HepG2 (cell line): ENCODE data around the gene LDLRAP1. TPM values are rescaled to one million over a fixed set of nuclear protein-coding genes. Genes with fewer than 3 reads are reported as not detected.
A peak's percentile ranks its signal among the peaks of the same experiment; 100 is the strongest.

Experiments used
- ARNTL ChIP-seq: sonication (generic); formaldehyde crosslinking; IDR thresholded peaks from 2 replicates; pipeline ENCODE4 v1.4.0; 2020; ENCODE audit warnings: mild to moderate bottlenecking, missing genetic modification reagents
- ATRX ChIP-seq: sonication (generic); formaldehyde crosslinking; IDR thresholded peaks from 2 replicates; pipeline ENCODE4 v1.4.0; 2020; ENCODE audit warnings: missing genetic modification reagents, borderline replicate concordance
- CC2D1A ChIP-seq: sonication (generic); formaldehyde crosslinking; IDR thresholded peaks from 2 replicates; pipeline ENCODE4 v1.8.1; 2023; ENCODE audit warnings: mild to moderate bottlenecking, missing genetic modification reagents
- ELF4 ChIP-seq: sonication (generic); formaldehyde crosslinking; IDR thresholded peaks from 2 replicates; pipeline ENCODE4 v1.5.0; 2020; ENCODE audit warnings: missing genetic modification reagents, mild to moderate bottlenecking, moderate library complexity, borderline replicate concordance
- JARID2 ChIP-seq: sonication (generic); formaldehyde crosslinking; IDR thresholded peaks from 2 replicates; pipeline ENCODE4 v1.8.1; 2023; ENCODE audit warnings: missing genetic modification reagents, inconsistent platforms; ENCODE audit not compliant: insufficient replicate concordance
- KLF11 ChIP-seq: IDR thresholded peaks from 2 replicates; pipeline ENCODE4 v1.6.1; 2016; ENCODE audit warnings: missing compliant biosample characterization
- MTERF4 ChIP-seq: sonication (generic); formaldehyde crosslinking; IDR thresholded peaks from 2 replicates; pipeline ENCODE4 v1.8.0; 2023; ENCODE audit warnings: mild to moderate bottlenecking, missing genetic modification reagents
- PRDM4 ChIP-seq: sonication (generic); formaldehyde crosslinking; IDR thresholded peaks from 2 replicates; pipeline ENCODE4 v1.9.0; 2021; ENCODE audit warnings: missing genetic modification reagents, borderline replicate concordance
- PREB ChIP-seq: sonication (generic); formaldehyde crosslinking; IDR thresholded peaks from 2 replicates; pipeline ENCODE4 v1.4.0; 2020; ENCODE audit warnings: missing genetic modification reagents
- SP2 ChIP-seq: sonication (generic); formaldehyde crosslinking; IDR thresholded peaks from 2 replicates; pipeline ENCODE4 v1.5.1; 2020; ENCODE audit warnings: mild to moderate bottlenecking, missing genetic modification reagents
- STAT5B ChIP-seq: sonication (generic); formaldehyde crosslinking; IDR thresholded peaks from 2 replicates; pipeline ENCODE4 v1.4.0; 2020; ENCODE audit warnings: missing genetic modification reagents
- ZBTB21 ChIP-seq: sonication (generic); formaldehyde crosslinking; IDR thresholded peaks from 2 replicates; pipeline ENCODE4 v1.4.0; 2020; ENCODE audit warnings: missing genetic modification reagents
- ZFP90 ChIP-seq: sonication (generic); formaldehyde crosslinking; IDR thresholded peaks from 2 replicates; pipeline ENCODE4 v1.8.0; 2022; ENCODE audit warnings: missing genetic modification reagents, mild to moderate bottlenecking, inconsistent platforms, borderline replicate concordance
- ZMYM2 ChIP-seq: sonication (generic); formaldehyde crosslinking; IDR thresholded peaks from 2 replicates; pipeline ENCODE4 v1.8.0; 2022; ENCODE audit warnings: mild to moderate bottlenecking, missing genetic modification reagents
- ZNF17 ChIP-seq: sonication (generic); formaldehyde crosslinking; IDR thresholded peaks from 2 replicates; pipeline ENCODE4 v1.5.0; 2020; ENCODE audit warnings: mild to moderate bottlenecking, missing genetic modification reagents
- ZNF232 ChIP-seq: sonication (generic); formaldehyde crosslinking; IDR thresholded peaks from 2 replicates; pipeline ENCODE4 v1.4.0; 2020; ENCODE audit warnings: missing genetic modification reagents, borderline replicate concordance
- ZNF451 ChIP-seq: sonication (generic); formaldehyde crosslinking; IDR thresholded peaks from 2 replicates; pipeline ENCODE4 v1.5.0; 2020; ENCODE audit warnings: mild to moderate bottlenecking, missing genetic modification reagents
- ZNF564 ChIP-seq: sonication (generic); formaldehyde crosslinking; IDR thresholded peaks from 2 replicates; pipeline ENCODE4 v1.8.1; 2023; ENCODE audit warnings: mild to moderate bottlenecking, missing genetic modification reagents
- ZNF607 ChIP-seq: sonication (generic); formaldehyde crosslinking; IDR thresholded peaks from 2 replicates; pipeline ENCODE4 v1.5.1; 2020; ENCODE audit warnings: missing genetic modification reagents, mild to moderate bottlenecking, borderline replicate concordance
- polyA plus RNA-seq, 8 experiments: library from polyadenylated mRNA; depleted of rRNA in 3 of 8; stranded (reverse) in 7 of 8; unstranded in 1 of 8; fragments of >200 nt; fragmentation: Illumina TruSeq in 4 of 8; extraction: Trizol in 4 of 8; gene quantifications; 2 replicates each; pipeline versions ENCODE4 v1.2.1 to v1.2.3, GENCODE V29; 2011 to 2016; ENCODE audit warnings: low read depth in 4 of 8, missing spikeins in 1 of 8, mixed read lengths in 1 of 8; ENCODE audit not compliant: insufficient read depth in 1 of 8
- total RNA-seq, 5 experiments: library from RNA; depleted of rRNA; stranded (reverse); fragments of >200 nt; fragmentation: Illumina TruSeq; extraction: Trizol; gene quantifications; 2 replicates each; pipeline ENCODE4 v1.2.3, GENCODE V29; 2016; ENCODE audit warnings: low read depth in 1 of 5
- TF ChIP-seq, protein P1 (sequence below): IDR thresholded peaks from 2 replicates; pipeline ENCODE4 v1.6.1; 2012; ENCODE audit warnings: low read length, improper control_type of control experiment

LDLRAP1 gene
- total and polyA plus RNA-seq, 2 of the 13 experiments (the other 11 are each of a cell fraction or from before 2014, with no cell fraction given), result 7.2 to 12.1 TPM

DNA sequence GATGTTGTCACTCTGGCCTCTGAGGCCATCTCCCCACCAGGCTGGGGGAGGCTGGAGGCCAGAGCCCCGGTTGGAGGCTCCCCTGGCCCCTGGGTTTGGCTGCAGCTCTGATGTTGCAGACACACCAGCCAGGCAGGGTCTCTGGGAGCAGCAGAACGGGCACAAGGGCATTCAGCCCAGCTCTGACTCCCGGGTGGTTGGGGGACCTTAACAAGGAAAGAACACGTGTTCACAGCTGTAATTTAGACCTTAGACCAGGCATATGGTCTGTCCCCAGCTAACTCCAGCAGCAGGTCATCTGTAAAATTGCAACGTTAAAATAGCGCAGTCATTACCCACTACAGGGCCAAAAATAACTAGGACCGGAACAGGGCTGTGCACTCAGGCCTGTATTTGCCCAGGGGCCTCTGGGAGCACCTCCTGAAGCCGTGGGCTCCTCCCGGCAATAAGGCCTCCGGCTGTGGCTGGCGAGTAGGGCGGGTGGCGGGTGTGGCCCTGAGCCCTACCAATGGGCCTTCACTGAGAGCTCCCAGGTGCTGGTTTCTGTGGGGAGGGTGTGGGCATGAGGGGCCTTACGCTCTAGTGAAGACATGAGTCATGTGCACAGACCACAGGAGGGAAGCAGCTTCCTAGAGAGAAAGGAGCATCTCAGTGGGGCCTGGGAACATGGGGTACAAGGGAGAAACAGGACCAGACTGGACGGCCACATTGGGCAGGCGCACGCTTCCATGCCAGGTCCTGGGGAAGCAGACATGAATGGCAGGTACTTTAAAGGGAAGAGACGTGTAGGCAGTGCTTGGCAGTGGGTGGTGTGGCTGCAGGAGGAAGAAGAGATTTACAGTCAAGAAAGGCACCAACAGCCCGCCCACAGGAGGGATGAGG is 6.1 kb downstream of the LDLRAP1 start (continued):
- TF ChIP-seq MTERF4 (no peak), ZFP90 (CRISPR knock-in tag) (no peak), PREB (CRISPR knock-in tag) (no peak), ARNTL (CRISPR knock-in tag) (no peak), KLF11 (CRISPR knock-in tag) (0 out of 2 replicates have a peak, but pooled peaks have one; percentile 34), ZNF564 (CRISPR knock-in tag) (no peak), ZNF607 (CRISPR knock-in tag) (no peak), ZBTB21 (no peak), JARID2 (CRISPR knock-in tag) (no peak), ATRX (CRISPR knock-in tag) (no peak), ZNF232 (CRISPR knock-in tag) (peak; percentile 73; the same call in 1 of the 2 replicates), CC2D1A (CRISPR knock-in tag) (no peak), ELF4 (no peak), ZNF451 (no peak), ZNF17 (CRISPR knock-in tag) (no peak), STAT5B (CRISPR knock-in tag) (no peak), ZMYM2 (CRISPR knock-in tag) (no peak), SP2 (CRISPR knock-in tag) (no peak), PRDM4 (CRISPR knock-in tag) (no peak)
- TF ChIP-seq, protein P1, sequence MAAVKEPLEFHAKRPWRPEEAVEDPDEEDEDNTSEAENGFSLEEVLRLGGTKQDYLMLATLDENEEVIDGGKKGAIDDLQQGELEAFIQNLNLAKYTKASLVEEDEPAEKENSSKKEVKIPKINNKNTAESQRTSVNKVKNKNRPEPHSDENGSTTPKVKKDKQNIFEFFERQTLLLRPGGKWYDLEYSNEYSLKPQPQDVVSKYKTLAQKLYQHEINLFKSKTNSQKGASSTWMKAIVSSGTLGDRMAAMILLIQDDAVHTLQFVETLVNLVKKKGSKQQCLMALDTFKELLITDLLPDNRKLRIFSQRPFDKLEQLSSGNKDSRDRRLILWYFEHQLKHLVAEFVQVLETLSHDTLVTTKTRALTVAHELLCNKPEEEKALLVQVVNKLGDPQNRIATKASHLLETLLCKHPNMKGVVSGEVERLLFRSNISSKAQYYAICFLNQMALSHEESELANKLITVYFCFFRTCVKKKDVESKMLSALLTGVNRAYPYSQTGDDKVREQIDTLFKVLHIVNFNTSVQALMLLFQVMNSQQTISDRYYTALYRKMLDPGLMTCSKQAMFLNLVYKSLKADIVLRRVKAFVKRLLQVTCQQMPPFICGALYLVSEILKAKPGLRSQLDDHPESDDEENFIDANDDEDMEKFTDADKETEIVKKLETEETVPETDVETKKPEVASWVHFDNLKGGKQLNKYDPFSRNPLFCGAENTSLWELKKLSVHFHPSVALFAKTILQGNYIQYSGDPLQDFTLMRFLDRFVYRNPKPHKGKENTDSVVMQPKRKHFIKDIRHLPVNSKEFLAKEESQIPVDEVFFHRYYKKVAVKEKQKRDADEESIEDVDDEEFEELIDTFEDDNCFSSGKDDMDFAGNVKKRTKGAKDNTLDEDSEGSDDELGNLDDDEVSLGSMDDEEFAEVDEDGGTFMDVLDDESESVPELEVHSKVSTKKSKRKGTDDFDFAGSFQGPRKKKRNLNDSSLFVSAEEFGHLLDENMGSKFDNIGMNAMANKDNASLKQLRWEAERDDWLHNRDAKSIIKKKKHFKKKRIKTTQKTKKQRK, result no peak
